Keratinocyte (primary cell): ENCODE measurements around the gene MYO16.

Source experiments
- EZH2 ChIP-seq: IDR thresholded peaks from one replicate; pipeline ENCODE4 v1.6.1; 2012; ENCODE audit warnings: inconsistent platforms, mild to moderate bottlenecking, low read length, moderate library complexity
- TF ChIP-seq, protein P1 (sequence below), 3 experiments: IDR thresholded peaks in 1 of 3; conservative IDR thresholded peaks in 1 of 3; optimal IDR thresholded peaks in 1 of 3; 2 replicates in 2 of 3; 3 replicates in 1 of 3; pipeline versions ENCODE3 to v1.5.1; 2011; ENCODE audit warnings: low read length in 3 of 3, mild to moderate bottlenecking in 3 of 3, moderate library complexity in 2 of 3, control low read depth in 1 of 3, inconsistent platforms in 1 of 3; ENCODE audit not compliant: insufficient read depth in 2 of 3; ENCODE audit errors: extremely low read depth in 1 of 3

DNA sequence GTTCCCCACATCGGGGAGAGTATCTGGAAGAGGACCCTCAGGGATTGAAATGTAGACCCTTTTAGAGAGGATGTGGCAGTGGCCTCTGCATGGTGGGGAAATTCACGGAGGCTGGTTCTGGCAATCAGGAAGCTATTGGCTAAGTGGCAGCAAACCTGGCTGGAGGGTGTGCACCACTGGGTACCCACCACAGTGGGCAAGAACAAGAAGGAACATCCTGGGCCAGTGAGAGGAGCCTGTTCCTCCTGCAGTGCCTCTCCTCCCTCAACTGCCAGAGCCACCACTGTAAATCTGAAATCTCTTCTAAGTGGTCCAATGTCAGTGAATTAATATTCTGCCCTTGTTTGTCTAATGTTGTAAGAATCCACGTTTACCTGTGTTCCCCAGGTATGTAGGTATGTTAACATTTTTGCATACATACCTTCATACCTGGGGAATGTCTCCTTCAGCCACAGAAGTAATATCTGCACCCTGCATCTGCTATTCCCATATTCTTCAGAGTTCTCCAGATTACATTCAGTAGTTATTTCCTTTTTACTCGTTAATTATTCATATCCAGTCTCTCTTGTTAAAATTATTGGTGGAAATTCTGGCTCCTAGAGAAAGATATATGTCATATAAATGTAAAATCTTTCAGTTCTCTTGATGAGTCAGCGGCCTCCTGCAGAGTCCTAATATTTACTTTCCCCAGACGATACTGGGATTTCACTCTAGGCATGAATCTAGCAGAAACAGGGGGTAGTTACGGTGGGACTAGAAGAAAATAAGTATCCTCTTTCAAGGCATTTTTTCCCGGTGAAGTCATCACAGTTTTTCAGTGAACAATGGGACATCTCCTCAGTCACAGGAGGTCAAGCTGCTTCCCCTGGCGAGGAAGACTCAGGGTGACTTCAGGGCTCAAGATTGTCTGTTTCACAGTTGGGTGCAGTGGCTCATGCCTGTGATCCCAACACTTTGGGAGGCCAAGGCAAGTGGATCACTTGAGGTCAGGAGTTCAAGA is 148.3 kb downstream of the MYO16 start:
- TF ChIP-seq, protein P1, sequence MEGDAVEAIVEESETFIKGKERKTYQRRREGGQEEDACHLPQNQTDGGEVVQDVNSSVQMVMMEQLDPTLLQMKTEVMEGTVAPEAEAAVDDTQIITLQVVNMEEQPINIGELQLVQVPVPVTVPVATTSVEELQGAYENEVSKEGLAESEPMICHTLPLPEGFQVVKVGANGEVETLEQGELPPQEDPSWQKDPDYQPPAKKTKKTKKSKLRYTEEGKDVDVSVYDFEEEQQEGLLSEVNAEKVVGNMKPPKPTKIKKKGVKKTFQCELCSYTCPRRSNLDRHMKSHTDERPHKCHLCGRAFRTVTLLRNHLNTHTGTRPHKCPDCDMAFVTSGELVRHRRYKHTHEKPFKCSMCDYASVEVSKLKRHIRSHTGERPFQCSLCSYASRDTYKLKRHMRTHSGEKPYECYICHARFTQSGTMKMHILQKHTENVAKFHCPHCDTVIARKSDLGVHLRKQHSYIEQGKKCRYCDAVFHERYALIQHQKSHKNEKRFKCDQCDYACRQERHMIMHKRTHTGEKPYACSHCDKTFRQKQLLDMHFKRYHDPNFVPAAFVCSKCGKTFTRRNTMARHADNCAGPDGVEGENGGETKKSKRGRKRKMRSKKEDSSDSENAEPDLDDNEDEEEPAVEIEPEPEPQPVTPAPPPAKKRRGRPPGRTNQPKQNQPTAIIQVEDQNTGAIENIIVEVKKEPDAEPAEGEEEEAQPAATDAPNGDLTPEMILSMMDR (optimal IDR thresholded peaks at IDR 0.05 in 1 of 3, IDR thresholded peaks at IDR 0.05 in 1 of 3, conservative IDR thresholded peaks at IDR 0.05 in 1 of 3; ENCODE audit: extremely low read depth in 1 of 3, insufficient read depth in 2 of 3, low read length in 3 of 3), result no peak
- no peak for TF ChIP-seq EZH2
